A673 (cell line): Measurements from ENCODE around the gene NUP210L. TPM values are rescaled to one million over a fixed set of nuclear protein-coding genes. Genes with fewer than 3 reads are reported as not detected.

Source experiments
- BruUV-seq: library from RNA; stranded (reverse); fragments of 400-500 nt; replicated peaks from 2 replicates; lab custom pipeline; 2021; lab: Mats Ljungman, UMichigan
- CTCF ChIA-PET: fragments of 300-600 bp; sonication (Branson Sonifier 250); formaldehyde crosslinking; loops from one replicate; lab custom pipeline; 2022; ENCODE audit warnings: antibody characterized with exemption; lab: Charles Lee
- POLR2A ChIA-PET: fragments of 300-600 bp; sonication (Branson Sonifier 250); formaldehyde crosslinking; loops from one replicate; lab custom pipeline; 2022; ENCODE audit warnings: antibody characterized with exemption; ENCODE audit not compliant: low non-redundant PET; lab: Charles Lee
- DNase-seq: peaks from one replicate; pipeline ENCODE4 v3.0.0-alpha.2; 2015; ENCODE audit warnings: low spot score
- H3K27ac ChIP-seq: fragments of 200-600 bp; sonication (generic); 2 replicates; pipeline ENCODE4 v1.5.1; 2016; ENCODE audit warnings: mixed run types, low read depth, mild to moderate bottlenecking, mixed read lengths, antibody characterized with exemption, low read length; ENCODE audit not compliant: poor library complexity, severe bottlenecking
- H3K27me3 ChIP-seq: fragments of 200-600 bp; sonication (generic); replicated peaks from 2 replicates; pipeline ENCODE4 v1.6.1; 2017; ENCODE audit warnings: mixed run types, low read depth, mild to moderate bottlenecking, mixed read lengths, antibody characterized with exemption, low read length; ENCODE audit not compliant: insufficient read depth, poor library complexity
- H3K36me3 ChIP-seq: fragments of 200-600 bp; sonication (generic); 2 replicates; pipeline ENCODE4 v1.6.1; 2016; ENCODE audit warnings: mixed run types, mild to moderate bottlenecking, mixed read lengths, antibody characterized with exemption, low read length; ENCODE audit not compliant: insufficient read depth, poor library complexity, severe bottlenecking
- H3K4me1 ChIP-seq: fragments of 200-600 bp; sonication (generic); 2 replicates; pipeline ENCODE4 v1.6.1; 2017; ENCODE audit warnings: mixed run types, mild to moderate bottlenecking, mixed read lengths, antibody characterized with exemption, low read length; ENCODE audit not compliant: insufficient read depth, poor library complexity, severe bottlenecking
- H3K4me3 ChIP-seq: fragments of 200-600 bp; sonication (generic); 2 replicates; pipeline ENCODE4 v1.5.1; 2016; ENCODE audit warnings: low read depth, mixed run types, mild to moderate bottlenecking, mixed read lengths, low read length; ENCODE audit not compliant: poor library complexity, severe bottlenecking
- H3K9me3 ChIP-seq: fragments of 200-600 bp; sonication (generic); 2 replicates; pipeline ENCODE4 v1.6.1; 2016; ENCODE audit warnings: mixed run types, low read depth, mild to moderate bottlenecking, mixed read lengths, antibody characterized with exemption, low read length; ENCODE audit not compliant: poor library complexity, severe bottlenecking
- EZH2 ChIP-seq: fragments of 200-600 bp; sonication (generic); IDR thresholded peaks from 2 replicates; pipeline ENCODE4 v1.6.1; 2017; ENCODE audit warnings: borderline replicate concordance, low read depth, mild to moderate bottlenecking, mixed read lengths, antibody characterized with exemption, low read length; ENCODE audit not compliant: poor library complexity, severe bottlenecking
- intact Hi-C: fragments of 100-400 bp; cut with micrococcal nuclease; formaldehyde crosslinking; loops from one replicate; pipeline ENCODE4 v1.10.0; 2022; ENCODE audit not compliant: unreplicated experiment
- total RNA-seq: library from RNA; stranded (reverse); gene quantifications from 2 replicates; pipeline ENCODE4 v1.2.3, GENCODE V29; 2021
- TF ChIP-seq, protein P1 (sequence below): fragments of 300-800, 200-600 bp; sonication (generic); conservative IDR thresholded peaks from 2 replicates; pipeline ENCODE4 v1.5.1; 2017; ENCODE audit warnings: low read depth, mild to moderate bottlenecking, antibody characterized with exemption, low read length, moderate library complexity, mixed read lengths

Gene NUP210L
- total RNA-seq, 1 experiment from 2014 or later: 0.04 TPM

GRCh38 chr1:154174654-154175053 is 19.8 kb upstream of the NUP210L start:
- H3K9me3 ChIP-seq: no peaks in the 10 kb centered on the region
- ChIA-PET POLR2A (no interaction called here), CTCF (no interaction called here)
- no peaks in the 10 kb centered on the region for H3K27me3 ChIP-seq
- H3K27ac ChIP-seq: no peak overlapping the region
- DNase-seq: no peak
- intact Hi-C loops: no loop called here
- peaks cover 31% of the 10 kb centered on the region for H3K4me1 ChIP-seq
- TF ChIP-seq EZH2: no peak
- TF ChIP-seq, protein P1, sequence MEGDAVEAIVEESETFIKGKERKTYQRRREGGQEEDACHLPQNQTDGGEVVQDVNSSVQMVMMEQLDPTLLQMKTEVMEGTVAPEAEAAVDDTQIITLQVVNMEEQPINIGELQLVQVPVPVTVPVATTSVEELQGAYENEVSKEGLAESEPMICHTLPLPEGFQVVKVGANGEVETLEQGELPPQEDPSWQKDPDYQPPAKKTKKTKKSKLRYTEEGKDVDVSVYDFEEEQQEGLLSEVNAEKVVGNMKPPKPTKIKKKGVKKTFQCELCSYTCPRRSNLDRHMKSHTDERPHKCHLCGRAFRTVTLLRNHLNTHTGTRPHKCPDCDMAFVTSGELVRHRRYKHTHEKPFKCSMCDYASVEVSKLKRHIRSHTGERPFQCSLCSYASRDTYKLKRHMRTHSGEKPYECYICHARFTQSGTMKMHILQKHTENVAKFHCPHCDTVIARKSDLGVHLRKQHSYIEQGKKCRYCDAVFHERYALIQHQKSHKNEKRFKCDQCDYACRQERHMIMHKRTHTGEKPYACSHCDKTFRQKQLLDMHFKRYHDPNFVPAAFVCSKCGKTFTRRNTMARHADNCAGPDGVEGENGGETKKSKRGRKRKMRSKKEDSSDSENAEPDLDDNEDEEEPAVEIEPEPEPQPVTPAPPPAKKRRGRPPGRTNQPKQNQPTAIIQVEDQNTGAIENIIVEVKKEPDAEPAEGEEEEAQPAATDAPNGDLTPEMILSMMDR: no peak
- no peak overlapping the region for H3K4me3 ChIP-seq
- no TSS peak for BruUV-seq
- H3K36me3 ChIP-seq: peaks cover 60% of the 10 kb centered on the region

- TF ChIP-seq, protein P1: no peak
- no peak for TF ChIP-seq EZH2
- H3K36me3 ChIP-seq: peaks cover 84% of the 10 kb centered on the region
- POLR2A ChIA-PET: interaction anchor here (0.7 kb wide), 1 partner anchor 9 kb away, joined by 3 read pairs; no protein-coding TSS in a partner anchor
- H3K4me1 ChIP-seq: peaks cover 10% of the 10 kb centered on the region
- CTCF ChIA-PET: no interaction called here
- H3K9me3 ChIP-seq: no peaks in the 10 kb centered on the region
- H3K4me3 ChIP-seq: no peak overlapping the region
- no peak overlapping the region for H3K27ac ChIP-seq
- BruUV-seq: no TSS peak
- no peaks in the 10 kb centered on the region for H3K27me3 ChIP-seq
- DNase-seq: no peak
- intact Hi-C loops: no loop called here
Observed at GRCh38 chr1:154171880-154172279, 17.0 kb upstream of the NUP210L start.

GRCh38 chr1:154171223-154171583 is 16.3 kb upstream of the NUP210L start:
- no peak for TF ChIP-seq EZH2
- TF ChIP-seq, protein P1: no peak
- BruUV-seq: no TSS peak
- ChIA-PET POLR2A (no interaction called here), CTCF (no interaction called here)
- Histone ChIP-seq H3K4me1 (peaks cover 3% of the 10 kb centered on the region), H3K36me3 (peaks cover 90% of the 10 kb centered on the region), H3K27ac (no peak overlapping the region), H3K27me3 (no peaks in the 10 kb centered on the region), H3K9me3 (no peaks in the 10 kb centered on the region), H3K4me3 (no peak overlapping the region)
- intact Hi-C loops: no loop called here
- no peak for DNase-seq
